Right lobe of liver (tissue), 6 donors: ENCODE measurements around the gene TIMMDC1. TPM values are rescaled to one million over a fixed set of nuclear protein-coding genes. Genes with fewer than 3 reads are reported as not detected.
"Not testable (repeated sequence)": the region's sequence is repeated elsewhere in the genome, so short reads cannot be mapped to it uniquely, and the experiment has no call there.

Experiments used
- ATAC-seq, 4 donors: fragments of 200-7000 bp; cut with Tn5 transposase; one replicate each; pipeline ENCODE4 v1.9.1; 2020; ENCODE audit warnings: mild to moderate bottlenecking in 4 of 4, moderate library complexity in 4 of 4
- DNase-seq, 3 donors: peaks; one replicate each; pipeline ENCODE4 v3.0.0-alpha.2; 2020
- H3K27ac ChIP-seq, 3 donors: fragments of 200-600 bp; one replicate each; pipeline ENCODE4 v1.8.0; 2022
- H3K27me3 ChIP-seq, 2 donors: fragments of 200-600 bp; one replicate each; pipeline ENCODE4 v1.8.0; 2022
- H3K36me3 ChIP-seq, 4 donors: fragments of 200-600 bp; sonication (generic) in 1 of 4; one replicate each; pipeline versions ENCODE4 v1.5.1 to v1.8.0; 2017 to 2022; ENCODE audit warnings: control low read depth in 1 of 4
- H3K4me1 ChIP-seq, 4 donors: fragments of 200-600 bp; sonication (generic) in 1 of 4; one replicate each; pipeline versions ENCODE4 v1.5.1 to v1.8.0; 2017 to 2022; ENCODE audit warnings: control low read depth in 1 of 4
- H3K4me3 ChIP-seq, 3 donors: fragments of 200-600 bp; one replicate each; pipeline ENCODE4 v1.8.0; 2022
- H3K9me3 ChIP-seq, 4 donors: fragments of 200-600 bp; sonication (generic) in 1 of 4; one replicate each; pipeline versions ENCODE4 v1.5.1 to v1.8.0; 2017 to 2022; ENCODE audit warnings: control low read depth in 1 of 4
- POLR2A ChIP-seq: fragments of 450-650 bp; IDR thresholded peaks from one replicate; pipeline ENCODE4 v1.6.1; 2017; ENCODE audit warnings: antibody characterized with exemption, mild to moderate bottlenecking
- WGBS: methylation state at CpG from one replicate; pipeline ENCODE4 v1.1.6; 2018; ENCODE audit warnings: low coverage, low lambda C conversion rate; ENCODE audit not compliant: insufficient coverage; ENCODE audit errors: missing lambda C conversion rate; 5-methylcytosine and 5-hydroxymethylcytosine counted together
- intact Hi-C, 2 donors: fragments of 100-400 bp; cut with DNase I; formaldehyde crosslinking; loops; one replicate each; pipeline versions ENCODE4 v1.11.2 to v1.14.1; 2022
- total RNA-seq, 6 experiments: library from RNA; depleted of rRNA in 2 of 6; stranded (reverse); fragments of >200 nt in 2 of 6; fragmentation: NEBNext Ultra II Directional in 3 of 6; extraction: Animal tissue kit (Norgen Biotek cat#: 25700) in 3 of 6; gene quantifications; one replicate each; pipeline versions ENCODE4 v1.1.0 to v1.2.4, GENCODE V29; 2016 to 2023
- TF ChIP-seq, protein P1 (sequence below), 4 donors: fragments of 200-600 bp in 3 of 4; fragments of 450-650 bp in 1 of 4; IDR thresholded peaks; one replicate each; pipeline versions ENCODE4 v1.5.1 to v1.8.0; 2016 to 2022; ENCODE audit warnings: antibody characterized with exemption in 4 of 4, mild to moderate bottlenecking in 2 of 4
- donor health status: DM: no; HTN: yes; CAD: no.
- donor health status: DM: no; HTN: no; CAD: no.
- donor health status: DM: no; HTN: no; CAD: no.
- donor health status: DM: no; HTN: yes; CAD: no.
- donor health status: DM: no; HTN: yes; CAD: no.

TIMMDC1 gene
- total RNA-seq, 6 experiments from 2014 or later: 16.4 to 63.5 (median 42.8) TPM

DNA sequence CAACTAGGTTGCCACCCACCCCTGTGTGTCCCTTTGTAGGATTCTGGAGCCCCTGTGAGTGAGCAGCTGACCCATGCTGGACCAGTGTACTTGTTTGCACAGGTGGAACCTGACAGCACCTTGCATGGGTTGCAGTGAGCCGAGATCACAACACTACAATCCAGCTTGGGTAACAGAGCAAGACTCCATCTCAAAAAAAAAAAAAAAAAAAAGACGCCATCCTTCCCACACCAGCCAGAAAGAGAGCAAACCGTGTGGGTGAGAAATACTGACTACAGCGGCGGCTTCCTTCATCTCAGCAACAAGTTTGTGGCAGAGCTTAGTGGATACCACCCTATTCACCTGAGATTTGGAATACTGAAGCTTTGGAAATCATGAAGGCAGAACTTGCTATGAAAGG is 61.8 kb downstream of the TIMMDC1 start:
- Histone ChIP-seq H3K36me3 (no peaks in the 10 kb centered on the region), H3K27ac (no peak overlapping the region), H3K9me3 (no peaks in the 10 kb centered on the region), H3K4me3 (no peak overlapping the region), H3K4me1 (peaks cover 0 to 5% (median 0%) of the 10 kb centered on the region in 4 donors), H3K27me3 (no peaks in the 10 kb centered on the region)
- no peak for DNase-seq
- no peak for ATAC-seq
- intact Hi-C loops: no loop called here
- 81% methylated on average over 5 of the region's 5 CpGs for WGBS
- no peak for TF ChIP-seq POLR2A
- TF ChIP-seq, protein P1, sequence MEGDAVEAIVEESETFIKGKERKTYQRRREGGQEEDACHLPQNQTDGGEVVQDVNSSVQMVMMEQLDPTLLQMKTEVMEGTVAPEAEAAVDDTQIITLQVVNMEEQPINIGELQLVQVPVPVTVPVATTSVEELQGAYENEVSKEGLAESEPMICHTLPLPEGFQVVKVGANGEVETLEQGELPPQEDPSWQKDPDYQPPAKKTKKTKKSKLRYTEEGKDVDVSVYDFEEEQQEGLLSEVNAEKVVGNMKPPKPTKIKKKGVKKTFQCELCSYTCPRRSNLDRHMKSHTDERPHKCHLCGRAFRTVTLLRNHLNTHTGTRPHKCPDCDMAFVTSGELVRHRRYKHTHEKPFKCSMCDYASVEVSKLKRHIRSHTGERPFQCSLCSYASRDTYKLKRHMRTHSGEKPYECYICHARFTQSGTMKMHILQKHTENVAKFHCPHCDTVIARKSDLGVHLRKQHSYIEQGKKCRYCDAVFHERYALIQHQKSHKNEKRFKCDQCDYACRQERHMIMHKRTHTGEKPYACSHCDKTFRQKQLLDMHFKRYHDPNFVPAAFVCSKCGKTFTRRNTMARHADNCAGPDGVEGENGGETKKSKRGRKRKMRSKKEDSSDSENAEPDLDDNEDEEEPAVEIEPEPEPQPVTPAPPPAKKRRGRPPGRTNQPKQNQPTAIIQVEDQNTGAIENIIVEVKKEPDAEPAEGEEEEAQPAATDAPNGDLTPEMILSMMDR (IDR thresholded peaks at IDR 0.05): no peak

DNA sequence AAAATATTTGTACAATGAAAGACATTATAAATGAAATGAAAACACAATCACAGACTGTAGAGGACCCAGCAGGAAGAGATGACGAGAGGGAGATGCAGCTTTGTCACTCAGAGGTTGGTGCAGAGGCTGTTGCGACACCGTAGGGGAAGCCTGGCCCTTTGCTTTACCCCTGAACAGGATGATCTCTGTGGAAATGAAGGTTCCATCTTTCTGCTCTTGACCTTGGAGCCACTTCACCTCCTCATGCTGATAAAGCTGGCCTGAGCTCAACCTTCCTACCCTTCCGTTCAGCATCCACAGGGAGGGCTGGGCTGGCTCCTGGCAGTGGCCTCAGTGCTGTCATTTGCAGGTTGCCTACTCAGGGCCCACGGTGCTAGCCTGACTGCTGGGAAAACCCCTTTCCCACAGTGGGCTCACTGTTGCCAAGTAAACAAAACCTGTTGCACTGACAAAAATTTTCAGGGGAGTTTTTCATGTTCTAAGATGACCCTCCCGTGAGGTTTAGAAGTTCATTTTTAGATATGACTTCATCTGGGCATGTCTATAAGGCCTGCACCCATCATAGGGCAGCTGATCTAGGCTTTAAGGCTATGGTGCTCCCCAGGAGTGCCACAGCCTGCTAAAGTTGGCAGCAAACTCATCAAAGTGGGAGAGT is 64.1 kb downstream of the TIMMDC1 start:
- Histone ChIP-seq H3K27ac (no peak overlapping the region), H3K9me3 (no peaks in the 10 kb centered on the region), H3K4me1 (peaks cover 0 to 5% (median 0%) of the 10 kb centered on the region in 4 donors), H3K27me3 (no peaks in the 10 kb centered on the region), H3K36me3 (no peaks in the 10 kb centered on the region), H3K4me3 (no peak overlapping the region)
- TF ChIP-seq POLR2A: no peak
- TF ChIP-seq, protein P1 (IDR thresholded peaks at IDR 0.05): no peak
- 51% methylated on average over 5 of the region's 6 CpGs for WGBS
- DNase-seq (no peak), ATAC-seq (peak; percentile 38 to 70 (median 60))
- intact Hi-C loops: no loop called here

DNA sequence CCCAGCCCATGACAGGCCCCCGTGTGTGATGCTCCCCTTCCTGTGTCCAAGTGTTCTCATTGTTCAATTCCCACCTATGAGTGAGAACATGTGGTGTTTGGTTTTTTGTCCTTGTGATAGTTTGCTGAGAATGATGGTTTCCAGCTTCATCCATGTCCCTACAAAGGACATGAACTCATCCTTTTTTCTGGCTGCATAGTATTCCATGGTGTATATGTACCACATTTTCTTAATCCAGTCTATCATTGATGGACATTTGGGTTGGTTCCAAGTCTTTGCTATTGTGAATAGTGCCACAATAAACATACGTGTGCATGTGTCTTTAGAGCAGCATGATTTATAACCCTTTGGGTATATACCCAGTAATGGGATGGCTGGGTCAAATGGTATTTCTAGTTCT is 65.0 kb downstream of the TIMMDC1 start:
- H3K4me3 ChIP-seq, H3K4me1 ChIP-seq, H3K27ac ChIP-seq, H3K36me3 ChIP-seq, H3K9me3 ChIP-seq, ATAC-seq, intact Hi-C loops, DNase-seq, H3K27me3 ChIP-seq: not testable (repeated sequence)
- 79% methylated on average over 2 of the region's 2 CpGs for WGBS

DNA sequence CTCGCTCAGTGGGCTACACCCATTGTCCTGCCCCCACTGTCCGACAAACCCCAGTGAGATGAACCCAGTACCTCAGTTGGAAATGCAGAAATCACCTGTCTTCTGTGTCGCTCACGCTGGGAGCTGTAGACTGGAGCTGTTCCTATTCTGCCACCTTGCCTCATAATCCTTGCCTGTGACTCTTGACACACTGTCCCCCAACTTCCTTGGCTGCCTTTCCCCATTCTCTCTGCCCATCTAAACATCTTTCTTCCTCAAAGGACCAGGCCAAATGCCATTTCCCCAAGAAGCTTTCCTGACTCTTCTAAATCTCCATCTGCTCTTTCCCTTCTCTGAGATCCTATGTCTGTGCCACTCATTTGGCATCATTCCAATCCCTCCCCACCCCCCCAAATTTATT is 70.8 kb downstream of the TIMMDC1 start:
- Histone ChIP-seq H3K4me1 (no peaks in the 10 kb centered on the region), H3K4me3 (no peak overlapping the region), H3K9me3 (no peaks in the 10 kb centered on the region), H3K27me3 (no peaks in the 10 kb centered on the region), H3K27ac (no peak overlapping the region), H3K36me3 (no peaks in the 10 kb centered on the region)
- ATAC-seq (peak in 1 of 4 donors; percentile 14), DNase-seq (no peak)
- 82% methylated on average over 3 of the region's 4 CpGs for WGBS
- intact Hi-C loops: no loop called here
- TF ChIP-seq, protein P1 (IDR thresholded peaks at IDR 0.05): no peak
- no peak for TF ChIP-seq POLR2A

DNA sequence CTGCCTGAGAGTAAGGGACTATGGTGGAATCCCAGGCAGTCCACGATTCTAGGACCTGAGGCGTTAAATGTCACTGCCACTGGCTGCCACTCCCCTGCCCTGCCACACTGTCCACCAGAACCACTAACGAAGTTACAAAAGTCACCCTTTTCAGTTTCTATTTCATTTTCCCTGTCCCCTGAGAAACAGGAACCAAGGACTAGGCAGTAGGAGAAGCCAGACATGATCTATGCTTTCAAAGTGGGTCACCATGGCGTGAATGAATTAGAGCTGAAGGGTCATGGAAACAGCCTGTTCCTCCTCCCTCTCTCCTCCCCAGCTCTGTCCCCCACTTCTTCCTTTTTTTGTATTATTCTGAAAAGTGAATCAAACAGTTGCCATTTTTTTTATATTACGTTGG is 71.9 kb downstream of the TIMMDC1 start:
- DNase-seq (no peak), ATAC-seq (peak; percentile 52 to 83 (median 74))
- H3K27ac ChIP-seq: peak overlapping the region in 2 of 3 donors; percentile 0 to 37
- H3K27me3 ChIP-seq: no peaks in the 10 kb centered on the region
- intact Hi-C loops: no loop called here
- no peak overlapping the region for H3K4me3 ChIP-seq
- H3K36me3 ChIP-seq: no peaks in the 10 kb centered on the region
- H3K4me1 ChIP-seq: no peaks in the 10 kb centered on the region
- H3K9me3 ChIP-seq: no peaks in the 10 kb centered on the region
- TF ChIP-seq, protein P1 (IDR thresholded peaks at IDR 0.05): no peak
- no peak for TF ChIP-seq POLR2A
- 63% methylated on average over 5 of the region's 5 CpGs for WGBS
